Measurements from ENCODE around the gene GNL3.
A peak's percentile ranks its signal among the peaks of the same experiment; 100 is the strongest.
"Not testable (repeated sequence)": the region's sequence is repeated elsewhere in the genome, so short reads cannot be mapped to it uniquely, and the experiment has no call there.

GNL3 gene

GRCh38 chr3:52685709-52686691, at the start of gene GNL3, which contains the start of gene PBRM1:
Gene GNL3, plus strand, starts transcription at chr3:52686032. Its CDS starts 61 bp downstream, at chr3:52686093.
Gene PBRM1, minus strand, starts transcription at chr3:52685913.
- DNase-seq (ENCODE audit: low spot score), result peak; percentile 95

GRCh38 chr3:52636673-52637072, 49.2 kb upstream of the GNL3 start:
- no peak for DNase-seq (ENCODE audit: low spot score)

GRCh38 chr3:52645549-52645948, 40.3 kb upstream of the GNL3 start:
- no peak for DNase-seq (ENCODE audit: low spot score)

GRCh38 chr3:52649461-52650210, 36.2 kb upstream of the GNL3 start:
- no peak for DNase-seq (ENCODE audit: low spot score)

GRCh38 chr3:52650439-52650838, 35.4 kb upstream of the GNL3 start:
- DNase-seq (ENCODE audit: low spot score), result no peak

GRCh38 chr3:52651592-52651991, 34.2 kb upstream of the GNL3 start:
- no peak for DNase-seq (ENCODE audit: low spot score)

- no peak for DNase-seq (ENCODE audit: low spot score)
These were observed 29.9 kb upstream of the GNL3 start for GRCh38 chr3:52655895-52656294.

GRCh38 chr3:52660046-52660445, 25.8 kb upstream of the GNL3 start:
- DNase-seq (ENCODE audit: low spot score), result no peak

- no peak for DNase-seq (ENCODE audit: low spot score)
These were observed 22.7 kb upstream of the GNL3 start for GRCh38 chr3:52663098-52663497.

- no peak for DNase-seq (ENCODE audit: low spot score)
These were observed 15.0 kb upstream of the GNL3 start for GRCh38 chr3:52670621-52671521.

- DNase-seq (ENCODE audit: low spot score), result no peak
These were observed 14.2 kb upstream of the GNL3 start for GRCh38 chr3:52671676-52672075.

GRCh38 chr3:52676201-52676600, 9.6 kb upstream of the GNL3 start:
- DNase-seq (ENCODE audit: low spot score), result not testable (repeated sequence)

GRCh38 chr3:52678265-52679198, 7.3 kb upstream of the GNL3 start:
- DNase-seq (ENCODE audit: low spot score), result no peak

- no peak for DNase-seq (ENCODE audit: low spot score)
These were observed 6.7 kb upstream of the GNL3 start for GRCh38 chr3:52679199-52679538.

- DNase-seq (ENCODE audit: low spot score), result no peak
These were observed 6.0 kb upstream of the GNL3 start for GRCh38 chr3:52679811-52680210.

GRCh38 chr3:52681596-52681995, 4.2 kb upstream of the GNL3 start:
- DNase-seq (ENCODE audit: low spot score), result no peak

- DNase-seq (ENCODE audit: low spot score), result no peak
These were observed 3.8 kb upstream of the GNL3 start for GRCh38 chr3:52682016-52682415.

- DNase-seq (ENCODE audit: low spot score), result no peak
These were observed 2.2 kb upstream of the GNL3 start for GRCh38 chr3:52683611-52684010.

- no peak for DNase-seq (ENCODE audit: low spot score)
These were observed 1.6 kb upstream of the GNL3 start for GRCh38 chr3:52684184-52684583.

GRCh38 chr3:52685285-52685708, 535 bp upstream of the GNL3 start:
- peak; percentile 88 for DNase-seq (ENCODE audit: low spot score)

- no peak for DNase-seq (ENCODE audit: low spot score)
These were observed 2.4 kb downstream of the GNL3 start for GRCh38 chr3:52688266-52688665.

All from ecto neural progenitor cell (in vitro differentiated cells).